Activated CD4-positive, alpha-beta memory T cell treated with anti-CD3 and anti-CD28 coated beads, Interleukin-2, amount 10 ng/mL, durations not matched to agents 7 days and 5 days (primary cell): ENCODE results near the gene SEPTIN6. TPM values are rescaled to one million over a fixed set of nuclear protein-coding genes. Genes with fewer than 3 reads are reported as not detected.
A peak's percentile ranks its signal among the peaks of the same experiment; 100 is the strongest.
"Not testable (repeated sequence)": the region's sequence is repeated elsewhere in the genome, so short reads cannot be mapped to it uniquely, and the experiment has no call there.

ENCODE experiments used
- CTCF ChIA-PET: fragments of 350-600 bp; sonication (Branson Sonifier 250); formaldehyde crosslinking; loops from one replicate; lab custom pipeline; 2021; ENCODE audit warnings: antibody characterized with exemption, inconsistent platforms; lab: Charles Lee
- POLR2A ChIA-PET: fragments of 350-600 bp; sonication (Branson Sonifier 250); formaldehyde crosslinking; loops from one replicate; lab custom pipeline; 2021; ENCODE audit warnings: antibody characterized with exemption; lab: Charles Lee
- DNase-seq: peaks from one replicate; pipeline ENCODE4 v3.0.0-alpha.2; 2020
- H3K27ac Mint-ChIP-seq: one replicate; pipeline ENCODE4 v1.8.0; 2021; ENCODE audit warnings: mild to moderate bottlenecking, mixed read lengths
- H3K27me3 Mint-ChIP-seq: one replicate; pipeline ENCODE4 v1.8.0; 2021; ENCODE audit warnings: mixed read lengths
- H3K36me3 Mint-ChIP-seq: one replicate; pipeline ENCODE4 v1.8.0; 2021; ENCODE audit warnings: low read depth, mixed read lengths
- H3K4me1 Mint-ChIP-seq: one replicate; pipeline ENCODE4 v1.8.0; 2021; ENCODE audit warnings: mixed read lengths
- H3K4me3 Mint-ChIP-seq: one replicate; pipeline ENCODE4 v1.8.0; 2021; ENCODE audit warnings: mild to moderate bottlenecking, mixed read lengths
- H3K9me3 Mint-ChIP-seq: one replicate; pipeline ENCODE4 v1.8.0; 2021; ENCODE audit warnings: mixed read lengths
- total RNA-seq, 2 experiments: library from RNA; stranded (reverse); gene quantifications; one replicate each; pipeline ENCODE4 v1.2.3, GENCODE V29; 2021

Gene SEPTIN6
- total RNA-seq, 2 experiments from 2014 or later, result 214 to 219 TPM

DNA sequence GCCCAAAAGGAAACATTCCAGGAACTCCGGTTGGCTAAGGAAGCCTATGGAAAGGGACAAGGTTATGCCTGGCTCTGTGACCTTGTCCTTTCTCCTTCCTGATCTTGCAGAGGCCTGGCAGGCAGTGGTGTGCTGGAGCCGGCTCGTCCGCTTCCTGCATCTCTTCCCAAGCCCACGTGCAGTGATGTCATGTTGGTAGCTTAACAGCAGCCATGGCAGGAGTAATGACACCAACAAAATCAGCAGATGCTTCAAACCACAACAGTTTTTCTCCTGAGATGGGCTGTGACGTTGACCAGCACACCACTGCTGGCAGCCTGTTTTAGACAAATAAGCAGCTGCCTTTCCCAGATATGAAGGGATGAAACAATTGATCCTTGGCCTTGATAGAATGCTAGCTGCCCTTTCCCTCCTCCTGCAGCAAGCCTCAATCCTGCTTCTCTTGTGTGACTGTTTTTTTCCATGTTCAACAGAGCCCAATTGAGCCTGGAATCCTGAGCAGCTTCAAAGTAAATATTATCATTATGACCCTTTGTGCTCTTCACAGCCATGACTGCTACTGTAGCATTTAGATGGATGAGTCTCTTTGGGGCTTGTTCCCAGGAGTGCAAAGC lies 23.4 kb downstream of the SEPTIN6 start:
- Mint-ChIP-seq H3K9me3 (no peaks in the 10 kb centered on the region), H3K27me3 (no peaks in the 10 kb centered on the region), H3K4me3 (no peak overlapping the region), H3K4me1 (peaks cover 9% of the 10 kb centered on the region), H3K36me3 (peaks cover 34% of the 10 kb centered on the region), H3K27ac (no peak overlapping the region)
- no peak for DNase-seq
- POLR2A ChIA-PET, result interaction anchor here (0.9 to 1.5 kb wide), 2 partner anchors 9 to 23 kb away, joined by 3 to 4 read pairs; partner anchors contain the start of gene SEPTIN6
- CTCF ChIA-PET, result interaction anchor here (1.0 kb wide), 1 partner anchor 8 kb away, joined by 3 read pairs; no protein-coding TSS in a partner anchor

- POLR2A ChIA-PET, result interaction anchor here (1.0 kb wide), 1 partner anchor 22 kb away, joined by 3 read pairs; no protein-coding TSS in a partner anchor
- Mint-ChIP-seq H3K27me3 (no peaks in the 10 kb centered on the region), H3K4me3 (no peak overlapping the region), H3K36me3 (peaks cover 41% of the 10 kb centered on the region), H3K9me3 (no peaks in the 10 kb centered on the region), H3K4me1 (peaks cover 12% of the 10 kb centered on the region), H3K27ac (no peak overlapping the region)
- CTCF ChIA-PET, result no interaction called here
- no peak for DNase-seq
Measured at GRCh38 chrX:119667111-119667878, 25.7 kb downstream of the SEPTIN6 start.

- DNase-seq, H3K4me3 Mint-ChIP-seq, H3K27me3 Mint-ChIP-seq, POLR2A ChIA-PET, H3K9me3 Mint-ChIP-seq, H3K27ac Mint-ChIP-seq: not testable (repeated sequence)
- Mint-ChIP-seq H3K36me3 (peaks cover 35% of the 10 kb centered on the region), H3K4me1 (peaks cover 18% of the 10 kb centered on the region)
- CTCF ChIA-PET, result interaction anchor here (0.7 kb wide), 1 partner anchor 15 kb away, joined by 3 read pairs; no protein-coding TSS in a partner anchor
Measured at GRCh38 chrX:119664877-119665276, 28.1 kb downstream of the SEPTIN6 start.

- no peaks in the 10 kb centered on the region for H3K9me3 Mint-ChIP-seq
- no peak for DNase-seq
- H3K27ac Mint-ChIP-seq, result no peak overlapping the region
- H3K36me3 Mint-ChIP-seq, result peaks cover 48% of the 10 kb centered on the region
- H3K27me3 Mint-ChIP-seq, result no peaks in the 10 kb centered on the region
- no peak overlapping the region for H3K4me3 Mint-ChIP-seq
- POLR2A ChIA-PET, result interaction anchor here (0.9 to 1.4 kb wide), 3 partner anchors 16 to 68 kb away, joined by 3 to 4 read pairs (median 3); no protein-coding TSS in a partner anchor
- CTCF ChIA-PET, result interaction anchor here (0.6 kb wide), 1 partner anchor 1214 kb away, joined by 3 read pairs; no protein-coding TSS in a partner anchor
- H3K4me1 Mint-ChIP-seq, result peaks cover 25% of the 10 kb centered on the region
Measured at GRCh38 chrX:119661486-119661885, 31.5 kb downstream of the SEPTIN6 start.

GRCh38 chrX:119659522-119659921 lies 33.4 kb downstream of the SEPTIN6 start:
- ChIA-PET CTCF (interaction anchor here (2.0 kb wide), 1 partner anchor 34 kb away, joined by 5 read pairs; the partner anchor contains the start of gene SEPTIN6), POLR2A (interaction anchor here (0.9 to 1.6 kb wide), 3 partner anchors 12 to 32 kb away, joined by 3 to 4 read pairs (median 3); no protein-coding TSS in a partner anchor)
- peak overlapping the region; percentile 28 for H3K27ac Mint-ChIP-seq
- no peaks in the 10 kb centered on the region for H3K27me3 Mint-ChIP-seq
- DNase-seq, result no peak
- H3K36me3 Mint-ChIP-seq, result peaks cover 56% of the 10 kb centered on the region
- no peaks in the 10 kb centered on the region for H3K9me3 Mint-ChIP-seq
- no peak overlapping the region for H3K4me3 Mint-ChIP-seq
- H3K4me1 Mint-ChIP-seq, result peaks cover 36% of the 10 kb centered on the region

DNA sequence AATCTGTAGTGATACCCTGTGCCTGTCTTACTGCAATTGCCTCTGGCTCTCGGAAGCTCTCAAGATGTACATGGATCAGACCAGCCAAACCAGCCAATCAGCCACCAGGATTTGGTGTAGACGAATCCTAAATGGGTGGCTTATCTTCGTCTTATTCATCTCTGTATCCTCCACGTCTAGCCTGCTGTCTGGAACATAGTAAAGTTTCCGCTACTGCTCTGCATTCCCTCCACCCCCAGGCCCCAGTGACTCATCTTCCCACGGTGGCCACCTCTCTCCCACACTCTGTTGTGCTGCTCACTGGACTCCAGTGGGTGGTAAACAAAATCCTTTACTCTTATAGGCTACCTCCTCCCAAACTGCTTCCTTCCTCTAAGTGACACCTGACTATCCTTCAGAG lies 37.8 kb downstream of the SEPTIN6 start:
- no peaks in the 10 kb centered on the region for H3K9me3 Mint-ChIP-seq
- H3K4me3 Mint-ChIP-seq, result no peak overlapping the region
- H3K36me3 Mint-ChIP-seq, result peaks cover 58% of the 10 kb centered on the region
- CTCF ChIA-PET, result no interaction called here
- POLR2A ChIA-PET, result interaction anchor here (1.4 to 1.9 kb wide), 4 partner anchors 28 to 38 kb away, joined by 4 to 7 read pairs (median 6); partner anchors contain the start of gene SEPTIN6
- H3K4me1 Mint-ChIP-seq, result peaks cover 31% of the 10 kb centered on the region
- H3K27ac Mint-ChIP-seq, result peak overlapping the region; percentile 71
- H3K27me3 Mint-ChIP-seq, result no peaks in the 10 kb centered on the region
- DNase-seq, result peak; percentile 51

GRCh38 chrX:119654112-119654531 lies 38.8 kb downstream of the SEPTIN6 start:
- H3K27me3 Mint-ChIP-seq, result no peaks in the 10 kb centered on the region
- DNase-seq, result no peak
- H3K27ac Mint-ChIP-seq, result peak overlapping the region; percentile 19
- ChIA-PET CTCF (interaction anchor here (0.6 to 0.9 kb wide), 2 partner anchors 75 to 99 kb away, joined by 3 read pairs; no protein-coding TSS in a partner anchor), POLR2A (interaction anchor here (1.2 to 1.9 kb wide), 4 partner anchors 10 to 39 kb away, joined by 4 to 7 read pairs (median 5); partner anchors contain the start of gene SEPTIN6)
- peaks cover 32% of the 10 kb centered on the region for H3K4me1 Mint-ChIP-seq
- peaks cover 56% of the 10 kb centered on the region for H3K36me3 Mint-ChIP-seq
- no peaks in the 10 kb centered on the region for H3K9me3 Mint-ChIP-seq
- H3K4me3 Mint-ChIP-seq, result no peak overlapping the region

DNA sequence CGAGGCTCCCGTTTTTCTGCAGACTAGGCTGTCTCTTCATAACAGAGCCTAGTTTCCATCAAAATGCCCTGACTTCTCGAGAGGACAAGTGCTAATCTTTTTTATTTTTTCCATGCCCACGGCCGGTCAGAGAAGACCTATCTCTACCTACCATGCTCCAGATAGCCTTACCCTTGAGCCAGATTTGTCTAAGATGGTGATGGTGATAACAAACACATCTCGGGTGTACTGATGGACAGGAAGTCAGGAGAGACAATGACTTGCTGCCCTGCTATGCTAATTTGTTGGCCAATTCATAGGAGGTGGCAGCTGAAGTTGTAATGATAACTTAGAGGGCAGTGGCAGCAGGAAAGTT lies 44.6 kb downstream of the SEPTIN6 start:
- CTCF ChIA-PET, result interaction anchor here (1.4 to 1.5 kb wide), 3 partner anchors 34 to 80 kb away, joined by 3 read pairs; partner anchors contain the start of gene SEPTIN6
- Mint-ChIP-seq H3K9me3 (no peaks in the 10 kb centered on the region), H3K27me3 (no peaks in the 10 kb centered on the region), H3K4me1 (peaks cover 38% of the 10 kb centered on the region), H3K4me3 (no peak overlapping the region), H3K27ac (peak overlapping the region; percentile 89), H3K36me3 (peaks cover 43% of the 10 kb centered on the region)
- no peak for DNase-seq
- POLR2A ChIA-PET, result interaction anchor here (0.9 to 3.7 kb wide), 8 partner anchors 11 to 1152 kb away, joined by 3 to 44 read pairs (median 4); partner anchors contain the start of gene SEPTIN6

DNA sequence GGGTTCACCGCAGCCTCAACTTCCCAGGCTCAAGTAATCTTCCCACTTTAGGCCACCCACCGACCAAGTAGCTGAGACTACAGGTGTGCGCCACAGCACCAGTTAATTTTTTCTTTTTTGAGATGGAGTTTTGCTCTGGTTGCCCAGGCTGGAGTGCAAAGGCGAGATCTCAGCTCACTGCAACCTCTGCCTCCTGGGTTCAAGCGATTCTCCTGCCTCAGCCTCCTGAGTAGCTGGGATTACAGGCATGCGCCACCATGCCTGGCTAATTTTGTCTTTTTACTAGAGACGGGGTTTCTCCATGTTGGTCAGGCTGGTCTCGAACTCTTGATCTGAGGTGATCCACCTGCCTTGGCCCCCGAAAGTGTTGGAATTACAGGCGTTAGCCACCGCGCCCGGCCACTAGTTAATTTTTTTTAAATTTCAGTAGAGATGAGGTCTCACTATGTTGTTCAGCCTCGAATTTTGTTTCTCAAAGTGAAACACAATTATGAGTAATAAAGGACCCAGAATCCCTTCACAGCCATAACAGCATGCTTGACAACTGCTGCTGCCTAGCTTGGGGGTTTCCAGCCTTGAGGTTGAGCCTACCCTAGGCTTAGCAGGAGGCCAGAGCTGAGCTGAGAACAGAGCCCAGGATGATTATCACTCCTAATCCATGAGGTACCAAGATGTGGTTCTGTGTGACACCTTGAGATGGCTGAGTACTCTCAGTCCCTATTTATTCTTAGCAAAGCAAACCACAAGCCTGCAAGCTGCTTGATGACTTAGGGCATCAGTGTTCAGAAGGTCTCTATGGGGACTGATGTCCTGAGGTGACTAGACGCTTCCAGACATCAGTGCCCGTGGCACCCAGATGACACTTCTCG lies 45.2 kb downstream of the SEPTIN6 start:
- POLR2A ChIA-PET, result interaction anchor here (0.6 to 3.7 kb wide), 11 partner anchors 12 to 1151 kb away, joined by 3 to 44 read pairs (median 4); partner anchors contain the start of gene SEPTIN6
- Mint-ChIP-seq H3K4me1 (peaks cover 38% of the 10 kb centered on the region), H3K4me3 (no peak overlapping the region), H3K27ac (peak overlapping the region; percentile 89), H3K9me3 (no peaks in the 10 kb centered on the region), H3K27me3 (no peaks in the 10 kb centered on the region), H3K36me3 (peaks cover 37% of the 10 kb centered on the region)
- CTCF ChIA-PET, result interaction anchor here (0.6 to 1.5 kb wide), 6 partner anchors 19 to 83 kb away, joined by 3 to 5 read pairs (median 3); partner anchors contain the start of gene SEPTIN6
- peak; percentile 70 for DNase-seq

- H3K36me3 Mint-ChIP-seq, result peaks cover 35% of the 10 kb centered on the region
- H3K4me1 Mint-ChIP-seq, result peaks cover 38% of the 10 kb centered on the region
- H3K27ac Mint-ChIP-seq, result peak overlapping the region; percentile 74
- POLR2A ChIA-PET, result interaction anchor here (0.9 to 3.7 kb wide), 6 partner anchors 13 to 223 kb away, joined by 3 to 44 read pairs (median 4); partner anchors contain the start of gene SEPTIN6
- no peak overlapping the region for H3K4me3 Mint-ChIP-seq
- no peaks in the 10 kb centered on the region for H3K9me3 Mint-ChIP-seq
- CTCF ChIA-PET, result interaction anchor here (0.6 to 1.5 kb wide), 2 partner anchors 81 to 83 kb away, joined by 3 read pairs; no protein-coding TSS in a partner anchor
- no peak for DNase-seq
- H3K27me3 Mint-ChIP-seq, result no peaks in the 10 kb centered on the region
Measured at GRCh38 chrX:119647089-119647488, 45.9 kb downstream of the SEPTIN6 start.

GRCh38 chrX:119646515-119646914 lies 46.5 kb downstream of the SEPTIN6 start:
- CTCF ChIA-PET, result no interaction called here
- Mint-ChIP-seq H3K36me3 (peaks cover 38% of the 10 kb centered on the region), H3K4me3 (no peak overlapping the region), H3K9me3 (no peaks in the 10 kb centered on the region), H3K27me3 (no peaks in the 10 kb centered on the region), H3K27ac (peak overlapping the region; percentile 74), H3K4me1 (peaks cover 38% of the 10 kb centered on the region)
- no peak for DNase-seq
- POLR2A ChIA-PET, result interaction anchor here (3.4 to 3.7 kb wide), 2 partner anchors 37 to 45 kb away, joined by 31 to 44 read pairs; partner anchors contain the start of gene SEPTIN6
